Islet of Langerhans (tissue), 1 donor: Measurements from ENCODE around the gene LRP6.

Source experiments
- FAIRE-seq: peaks from one replicate; lab custom pipeline; 2011; peaks lifted over from hg19 to GRCh38; lab: Jason Lieb, UNC

Gene LRP6

DNA sequence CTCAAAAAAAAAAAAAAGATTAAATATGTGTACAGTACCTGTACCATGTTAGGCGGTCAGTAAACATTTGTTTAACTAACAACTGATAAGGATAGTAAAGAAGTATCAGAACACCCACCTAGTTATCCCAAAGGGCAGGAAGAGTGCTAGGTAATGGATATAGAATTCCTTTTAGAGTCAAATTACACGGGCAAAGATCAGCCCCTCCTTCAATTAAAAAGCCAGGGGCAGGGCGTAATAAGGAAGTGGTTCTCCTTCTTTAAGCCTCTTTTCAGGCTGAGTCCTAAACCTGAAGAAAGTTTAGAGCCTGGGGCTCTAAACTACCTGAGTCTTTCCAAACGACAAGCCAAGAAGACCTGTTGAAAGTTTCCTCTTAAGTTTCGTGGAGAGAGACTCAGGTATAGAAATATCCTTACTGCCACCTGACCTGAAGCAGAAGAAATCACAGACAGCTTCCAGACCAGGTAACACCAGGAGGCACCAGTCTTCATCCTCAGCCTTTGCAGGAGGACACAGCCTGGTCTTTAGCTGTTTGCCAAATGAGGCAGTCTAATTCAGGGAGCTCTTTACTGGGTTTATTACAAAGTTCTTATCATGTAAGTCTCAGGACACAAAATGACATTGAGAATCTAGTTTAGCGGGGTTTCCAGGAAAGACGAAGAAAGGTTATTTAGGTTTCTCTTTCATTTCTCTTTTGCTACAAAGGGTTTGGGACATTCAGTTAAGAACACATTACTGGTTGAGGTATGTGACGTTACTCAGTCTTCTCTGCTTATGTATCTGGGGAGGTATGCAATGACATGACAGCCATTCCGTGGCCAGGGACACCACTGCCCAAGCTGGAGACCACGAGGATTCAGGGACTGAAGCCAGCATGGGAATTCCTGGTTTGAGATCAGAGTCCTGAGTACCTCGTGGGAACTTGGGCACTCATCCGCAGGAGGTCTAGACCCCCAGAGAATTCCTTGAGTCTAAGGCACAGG lies 195.9 kb downstream of the LRP6 start, which contains the start of gene BCL2L14:
BCL2L14 (plus strand) TSS at position 266 of the 983 bp plus-strand sequence. CDS start 8,367 bp downstream, outside the sequence.
- no peak for FAIRE-seq

DNA sequence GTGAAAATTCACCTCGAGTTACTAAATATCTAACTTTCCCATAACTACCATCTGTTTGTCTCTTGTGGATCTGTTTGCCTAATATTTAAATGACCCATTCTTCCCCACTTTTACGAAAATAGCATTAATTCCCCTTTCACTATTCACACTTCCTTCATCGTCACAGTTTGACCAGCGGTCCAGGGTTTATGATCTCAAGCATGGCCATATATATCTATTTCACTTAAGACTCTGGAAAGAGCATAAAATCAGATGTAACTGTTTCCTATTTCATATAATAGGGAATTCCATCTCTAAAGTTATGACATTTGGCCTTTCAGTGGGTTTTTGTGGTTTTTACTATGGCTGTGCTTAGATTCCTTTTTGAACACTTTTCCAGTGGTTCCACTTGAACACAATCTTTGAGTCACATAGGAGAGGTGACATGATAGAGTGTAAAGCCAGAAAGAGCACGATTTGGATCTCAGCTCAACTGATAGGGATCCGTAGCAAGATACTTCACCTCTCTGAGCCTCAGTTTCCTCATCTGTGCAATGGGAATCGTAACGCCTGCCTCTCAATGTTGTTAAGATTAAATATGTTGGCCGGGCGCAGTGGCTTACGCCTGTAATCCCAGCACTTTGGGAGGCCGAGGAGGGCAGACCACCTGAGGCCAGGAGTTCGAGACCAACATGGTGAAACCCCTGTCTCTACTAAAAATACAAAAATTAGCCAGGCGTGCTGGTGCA lies 196.9 kb downstream of the LRP6 start:
- no peak for FAIRE-seq

DNA sequence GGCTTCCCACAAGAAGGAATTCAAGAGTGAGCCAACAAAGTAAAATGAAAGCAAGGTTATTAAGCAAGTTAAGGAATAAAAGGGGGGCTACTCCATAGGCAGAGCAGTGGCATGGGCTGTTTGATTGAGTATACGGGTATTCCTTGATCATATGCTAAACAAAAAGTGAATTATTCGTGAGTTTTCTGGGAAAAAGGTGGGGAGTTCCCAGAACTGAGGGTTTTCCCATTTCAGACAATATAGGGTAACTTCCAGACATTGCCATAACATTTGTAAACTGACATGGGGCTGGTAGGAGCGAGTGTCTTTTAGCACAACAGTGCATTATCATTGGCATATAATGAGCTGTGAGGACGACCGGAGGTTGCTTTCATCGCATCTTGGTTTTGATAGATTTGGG lies 198.1 kb downstream of the LRP6 start:
- FAIRE-seq, result no peak
